GM21619 (cell line): Measurements from ENCODE around the gene MED13.
"Not testable (repeated sequence)": the region's sequence is repeated elsewhere in the genome, so short reads cannot be mapped to it uniquely, and the experiment has no call there.

ENCODE experiments used
- ATAC-seq: cut with Tn5 transposase; IDR thresholded peaks from one replicate; pipeline ENCODE4 v1.9.1; 2021; ENCODE audit not compliant: unreplicated experiment

MED13 gene

DNA sequence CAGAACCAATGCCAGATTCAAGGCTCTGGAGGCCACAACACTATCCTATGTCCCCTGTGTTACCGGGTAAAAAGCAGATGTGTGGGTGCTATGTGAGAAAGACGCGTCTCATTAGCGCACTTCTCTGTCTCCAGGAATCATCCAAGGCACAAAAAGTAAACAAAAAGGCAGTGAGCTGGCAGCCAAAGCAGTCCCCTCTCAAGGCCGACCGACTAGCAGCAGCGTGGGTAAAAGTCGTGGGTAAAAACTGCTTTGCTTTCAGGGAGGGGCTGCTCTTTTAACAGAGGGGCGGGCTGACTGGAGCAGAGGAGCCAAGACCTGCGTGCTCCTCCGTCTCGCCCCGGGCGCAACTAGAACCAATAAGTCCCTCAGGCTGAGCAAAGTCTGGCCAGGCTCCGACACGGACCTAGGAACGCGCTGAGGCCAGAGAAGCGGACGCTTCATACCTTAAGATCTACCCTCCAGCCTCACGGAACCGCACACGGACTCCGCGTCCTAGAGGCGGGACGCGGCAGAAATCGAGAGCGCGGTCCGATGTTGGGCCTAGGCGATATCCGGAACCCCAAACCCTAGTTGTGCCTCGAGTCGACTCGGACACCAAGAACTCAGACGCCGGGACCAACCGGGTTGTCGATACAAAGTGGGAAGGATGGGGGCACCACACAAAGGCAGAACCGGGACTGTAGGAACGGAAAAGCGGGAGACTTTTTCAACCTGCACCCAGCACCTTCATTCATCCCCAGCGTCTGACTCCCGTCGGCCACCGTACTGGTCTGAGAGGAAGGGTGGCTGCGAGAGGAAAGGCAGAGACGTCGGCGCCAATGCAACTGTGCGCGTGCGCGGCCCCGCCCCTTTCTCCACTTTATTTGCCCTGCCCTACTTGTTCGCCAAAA lies 137.6 kb downstream of the MED13 start, which contains the start of gene INTS2:
INTS2 (minus strand) TSS at position 775 of the 893 bp plus-strand sequence. CDS start 1,338 bp downstream, outside the sequence.
- peak; percentile 80 for ATAC-seq

GRCh38 chr17:61926826-61927207 lies 138.3 kb downstream of the MED13 start:
- peak; percentile 13 for ATAC-seq

- not testable (repeated sequence) for ATAC-seq
Measured at GRCh38 chr17:61915162-61915561, 149.9 kb downstream of the MED13 start.

DNA sequence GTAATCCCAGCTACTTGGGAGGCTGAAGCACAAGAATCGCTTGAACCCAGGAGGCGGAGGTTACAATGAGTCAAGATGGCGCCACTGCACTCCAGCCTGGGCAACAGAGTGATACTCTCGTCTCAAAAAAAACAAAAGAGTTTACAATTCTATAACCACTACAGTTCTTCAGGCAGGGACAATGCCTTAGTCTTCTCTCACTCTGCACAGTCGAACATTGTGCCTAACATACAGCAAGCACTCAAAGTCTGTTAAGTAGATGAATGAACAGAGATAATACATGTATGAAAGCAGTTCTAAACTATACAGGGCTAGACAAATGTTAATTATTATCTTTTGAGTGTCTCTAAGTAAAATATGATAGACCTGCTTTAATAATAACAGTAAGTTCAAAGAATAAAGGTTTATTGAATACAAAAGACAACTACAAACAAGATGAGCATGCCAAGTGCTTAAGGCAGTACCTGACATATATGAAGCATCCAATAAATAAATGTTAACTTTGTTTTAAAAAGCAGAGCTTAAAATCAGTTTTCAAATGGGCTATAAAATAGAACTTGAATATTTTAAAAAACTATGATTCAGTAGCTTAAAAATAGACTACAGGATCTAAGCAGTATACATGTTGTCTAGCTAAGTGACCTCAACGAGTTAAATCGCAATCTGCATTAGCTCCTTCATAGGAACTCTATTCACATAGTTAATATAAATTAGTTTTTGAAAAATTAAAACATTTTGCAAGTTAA lies 156.6 kb downstream of the MED13 start:
- ATAC-seq = no peak

GRCh38 chr17:61907361-61907760 lies 157.7 kb downstream of the MED13 start:
- ATAC-seq = no peak

DNA sequence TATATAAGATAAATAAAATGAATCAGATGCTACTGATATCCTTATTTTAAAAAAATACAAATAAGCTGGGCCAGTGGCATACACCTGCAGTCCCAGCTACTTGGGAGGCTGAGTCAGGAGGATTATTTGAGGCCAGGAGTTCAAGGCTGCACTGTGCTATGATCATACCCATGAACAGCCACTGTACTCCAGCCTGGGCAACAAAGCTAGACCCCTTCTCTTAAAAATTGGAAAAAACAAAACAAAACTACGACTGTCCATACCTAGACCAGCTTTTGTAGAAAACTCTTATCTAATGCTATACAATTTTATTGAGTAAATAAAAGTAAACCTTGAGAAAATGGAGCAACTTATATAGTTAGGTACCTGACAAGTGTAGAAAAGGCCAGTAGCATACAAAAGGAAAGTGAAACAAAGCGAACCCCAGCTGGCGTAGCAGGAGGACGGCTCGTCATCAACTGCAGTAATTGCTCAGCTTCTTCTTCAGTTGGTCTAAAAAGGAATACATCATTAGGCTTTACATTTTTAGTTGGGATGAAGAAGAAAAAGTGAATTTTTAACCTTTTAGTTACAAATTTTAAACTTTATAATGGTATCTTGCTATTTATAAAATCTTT lies 160.9 kb downstream of the MED13 start:
- ATAC-seq = peak; percentile 89

DNA sequence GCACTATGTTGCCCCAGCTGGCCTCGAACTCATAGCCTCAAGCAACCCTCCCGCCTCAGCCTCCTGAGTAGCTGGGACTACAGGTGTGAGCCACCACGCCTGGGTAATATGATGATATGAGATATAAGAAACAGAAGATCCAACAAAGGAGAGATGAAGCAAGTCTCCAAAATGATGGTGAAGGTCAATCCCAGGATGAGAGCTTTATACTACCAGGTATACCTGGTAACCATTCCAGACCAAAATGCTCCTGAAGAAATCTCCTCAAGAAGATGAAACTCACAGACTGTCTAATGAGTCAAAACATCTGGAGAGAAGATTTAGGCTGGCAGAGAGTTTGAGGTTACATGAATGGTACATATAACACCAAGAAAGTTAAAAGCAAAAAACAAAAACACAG lies 161.8 kb downstream of the MED13 start:
- ATAC-seq = no peak

- no peak for ATAC-seq
Measured at GRCh38 chr17:61897548-61898180, 167.4 kb downstream of the MED13 start.

- no peak for ATAC-seq
Measured at GRCh38 chr17:61895391-61895790, 169.7 kb downstream of the MED13 start.

DNA sequence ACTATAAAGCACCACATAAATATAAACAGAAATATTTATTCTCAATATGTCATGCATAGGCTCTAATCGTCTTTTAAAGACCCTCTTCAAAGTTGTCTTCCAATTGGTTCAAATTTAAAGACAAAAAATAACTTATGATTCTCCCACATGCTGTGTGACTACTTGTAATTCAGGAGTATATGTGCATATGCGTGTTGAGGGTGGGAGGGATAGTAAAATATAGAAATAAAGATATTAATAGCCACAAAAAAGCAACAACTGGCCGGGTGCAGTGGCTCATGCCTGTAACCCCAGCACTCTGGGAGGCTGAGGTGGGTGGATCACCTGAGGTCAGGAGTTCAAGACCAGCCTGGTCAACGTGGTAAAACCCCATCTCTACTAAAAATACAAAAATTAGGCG lies 170.8 kb downstream of the MED13 start:
- not testable (repeated sequence) for ATAC-seq
